Heart right ventricle (tissue), 16 donors: ENCODE results near the gene MAG. TPM values are rescaled to one million over a fixed set of nuclear protein-coding genes. Genes with fewer than 3 reads are reported as not detected.

ENCODE experiments used
- ATAC-seq, 8 donors: fragments of 200-7000 bp; cut with Tn5 transposase; one replicate each; pipeline ENCODE4 v1.9.1; 2020; ENCODE audit warnings: mild to moderate bottlenecking in 8 of 8, moderate library complexity in 8 of 8, moderate number of reproducible peaks in 1 of 8
- DNase-seq, 2 donors: peaks; one replicate each; pipeline ENCODE4 v3.0.0-alpha.2; 2020
- H3K27ac ChIP-seq, 10 donors: fragments of 200-600 bp; sonication (generic) in 2 of 10; one replicate each; pipeline versions ENCODE4 v1.5.0 to v1.8.0; 2020 to 2022; ENCODE audit warnings: mild to moderate bottlenecking in 3 of 10
- H3K27me3 ChIP-seq, 7 donors: fragments of 200-600 bp; one replicate each; pipeline ENCODE4 v1.8.0; 2021 to 2022; ENCODE audit warnings: mild to moderate bottlenecking in 2 of 7
- H3K36me3 ChIP-seq, 9 donors: fragments of 200-600 bp; sonication (generic) in 1 of 9; one replicate each; pipeline versions ENCODE4 v1.5.0 to v1.8.0; 2020 to 2022; ENCODE audit warnings: mild to moderate bottlenecking in 2 of 9
- H3K4me1 ChIP-seq, 9 donors: fragments of 200-600 bp; sonication (generic) in 1 of 9; one replicate each; pipeline versions ENCODE4 v1.5.0 to v1.8.0; 2020 to 2022; ENCODE audit warnings: mild to moderate bottlenecking in 4 of 9
- H3K4me3 ChIP-seq, 10 donors: fragments of 200-600 bp; sonication (generic) in 2 of 10; one replicate each; pipeline versions ENCODE4 v1.5.0 to v1.8.0; 2020 to 2022; ENCODE audit warnings: mild to moderate bottlenecking in 7 of 10, moderate library complexity in 2 of 10
- H3K9me3 ChIP-seq, 11 donors: fragments of 200-600 bp in 10 of 11; sonication (generic) in 2 of 11; one replicate each; pipeline versions ENCODE4 v1.5.0 to v1.8.0; 2013 to 2022; ENCODE audit warnings: mild to moderate bottlenecking in 2 of 11, control low read depth in 1 of 11, moderate library complexity in 1 of 11
- CTCF ChIP-seq, 9 donors: fragments of 200-600 bp; sonication (generic) in 2 of 9; IDR thresholded peaks; one replicate each; pipeline versions ENCODE4 v1.5.0 to v1.8.0; 2021 to 2022; ENCODE audit warnings: antibody characterized with exemption in 9 of 9, mild to moderate bottlenecking in 5 of 9, moderate library complexity in 1 of 9
- whole genome bisulfite sequencing, 2 donors: extraction: QIAGEN DNeasy Blood & Tissue Kit; methylation state at CpG; one replicate each; pipeline ENCODE4 v1.1.7; 2013; ENCODE audit warnings: inconsistent platforms in 1 of 2; 5-methylcytosine and 5-hydroxymethylcytosine counted together
- intact Hi-C, 10 donors: fragments of 100-400 bp; cut with DNase I; formaldehyde crosslinking; loops; one replicate each; pipeline versions ENCODE4 v1.11.1 to v1.14.2; 2022
- polyA plus RNA-seq, 2 donors: library from polyadenylated mRNA; stranded (reverse); fragments of 200-250 nt; gene quantifications; one replicate each; pipeline ENCODE4 v1.2.3, GENCODE V29; 2013
- total RNA-seq, 10 donors: library from RNA; stranded (reverse); fragmentation: NEBNext Ultra II Directional in 3 of 10; extraction: Animal tissue kit (Norgen Biotek cat#: 25700) in 3 of 10; gene quantifications; one replicate each; pipeline versions ENCODE4 v1.2.1 to v1.2.4, GENCODE V29; 2021 to 2023
- donor health status: Arrhythmogenic right ventricular cardiomyopathy.
- donor health status: ischemic (EF 13 %, LVEDD 7.1; RV severe dilation, severe dysfunction).
- donor health status: healthy with polysubstance abuse.
- donor health status: DM: no; HTN: yes; CAD: no.
- donor health status: DM: no; HTN: no; CAD: no.
- donor health status: ischemic (EF 25% LVEDD 6.9; RV normal size, moderate dysfunction).
- donor health status: ischemic (EF 25% LVEDD 5.7; RV mildly dilated, moderate dysfunction).
- donor health status: healthy.
- donor health status: DM: yes; HTN: yes; CAD: no.
- donor health status: Ischemic cardiomyopathy.
- donor health status: ischemic (EF 35%, LVEDD 5.7; RV mildly dilated, moderate dysfunction).
- donor health status: nonischemic (EF 11% LVEDD 7.7; RV severe dilation, severe dysfunction).
- donor health status: DM: yes; HTN: yes; CAD: no.
- donor health status: PGD.
- donor health status: ischemic (EF 29% LVEDD 5.4; RV normal size, mild dysfunction).
- donor health status: nonischemic (EF 23%, LVEDD 6.1; RV moderate dilation, normal function).

The MAG gene
- total and polyA plus RNA-seq, 12 donors, result 0.04 to 0.39 TPM; not detected in 10

GRCh38 chr19:35262101-35262761 lies 29.7 kb upstream of the MAG start:
- TF ChIP-seq CTCF (IDR thresholded peaks at IDR 0.05), result no peak
- no peak overlapping the region for H3K27ac ChIP-seq
- ATAC-seq (peak in 3 of 8 donors; percentile 12 to 21 (median 19)), DNase-seq (no peak)
- intact Hi-C loops, result loop anchor here in 1 of 10 donors (10.0 kb wide), 1 partner anchor 287 kb away; no protein-coding TSS in a partner anchor
- H3K27me3 ChIP-seq, result no peaks in the 10 kb centered on the region
- no peaks in the 10 kb centered on the region for H3K9me3 ChIP-seq
- peaks cover 6 to 48% (median 33%) of the 10 kb centered on the region in 9 donors for H3K4me1 ChIP-seq
- no peaks in the 10 kb centered on the region for H3K36me3 ChIP-seq
- 70 to 73% methylated on average over 17 of the region's 17 CpGs for WGBS, 2 donors
- no peak overlapping the region for H3K4me3 ChIP-seq

- Histone ChIP-seq H3K4me1 (peaks cover 6 to 49% (median 34%) of the 10 kb centered on the region in 9 donors), H3K36me3 (no peaks in the 10 kb centered on the region), H3K27ac (peak overlapping the region in 6 of 10 donors; percentile 7 to 55 (median 16)), H3K27me3 (no peaks in the 10 kb centered on the region), H3K9me3 (no peaks in the 10 kb centered on the region), H3K4me3 (no peak overlapping the region)
- 68 to 73% methylated on average over 7 of the region's 7 CpGs for WGBS, 2 donors
- intact Hi-C loops, result loop anchor here in 6 of 10 donors (5.0 to 10.0 kb wide), 4 partner anchors 107 to 290 kb away; partner anchors contain the start of genes FXYD7 (in 3 of the 6), FXYD1 (in 2 of the 6) and LGI4 (in 2 of the 6)
- TF ChIP-seq CTCF (IDR thresholded peaks at IDR 0.05), result no peak
- no peak for DNase-seq
- no peak for ATAC-seq
These were observed 27.5 kb upstream of the MAG start for GRCh38 chr19:35264268-35265125.

- WGBS, 2 donors, result 37 to 43% methylated on average over 6 of the region's 6 CpGs
- intact Hi-C loops, result loop anchor here in 6 of 10 donors (5.0 to 10.0 kb wide), 4 partner anchors 108 to 291 kb away; partner anchors contain the start of genes FXYD7 (in 3 of the 6), FXYD1 (in 2 of the 6) and LGI4 (in 2 of the 6)
- ATAC-seq (no peak), DNase-seq (no peak)
- H3K9me3 ChIP-seq, result no peaks in the 10 kb centered on the region
- H3K4me3 ChIP-seq, result no peak overlapping the region
- peak overlapping the region in 7 of 10 donors; percentile 7 to 55 (median 22) for H3K27ac ChIP-seq
- peaks cover 0 to 6% (median 1%) of the 10 kb centered on the region in 9 donors for H3K36me3 ChIP-seq
- no peak for TF ChIP-seq CTCF (IDR thresholded peaks at IDR 0.05)
- H3K27me3 ChIP-seq, result no peaks in the 10 kb centered on the region
- peaks cover 13 to 57% (median 42%) of the 10 kb centered on the region in 9 donors for H3K4me1 ChIP-seq
These were observed 26.6 kb upstream of the MAG start for GRCh38 chr19:35265126-35265899.
